Ascending aorta (tissue), 2 donors: ENCODE results near the gene DIPK1B. TPM values are rescaled to one million over a fixed set of nuclear protein-coding genes. Genes with fewer than 3 reads are reported as not detected.

Source experiments
- DNase-seq, 2 donors: peaks; one replicate each; pipeline ENCODE4 v3.0.0-alpha.2; 2019; ENCODE audit warnings: low spot score in 2 of 2
- H3K27ac ChIP-seq, 2 donors: fragments of 200-600 bp; sonication (generic); one replicate each; pipeline ENCODE4 v1.5.1; 2016 to 2017; ENCODE audit warnings: mild to moderate bottlenecking in 1 of 2
- H3K27me3 ChIP-seq: fragments of 200-600 bp; sonication (generic); one replicate; pipeline ENCODE4 v1.5.1; 2017
- H3K36me3 ChIP-seq, 2 donors: fragments of 200-600 bp; sonication (generic); one replicate each; pipeline ENCODE4 v1.5.1; 2016
- H3K4me1 ChIP-seq, 2 donors: fragments of 200-600 bp; sonication (generic); one replicate each; pipeline ENCODE4 v1.5.1; 2016 to 2017; ENCODE audit warnings: mild to moderate bottlenecking in 1 of 2
- H3K4me3 ChIP-seq, 2 donors: fragments of 200-600 bp; sonication (generic); one replicate each; pipeline ENCODE4 v1.5.1; 2016 to 2017; ENCODE audit warnings: mild to moderate bottlenecking in 1 of 2
- H3K9me3 ChIP-seq, 2 donors: fragments of 200-600 bp; sonication (generic); one replicate each; pipeline ENCODE4 v1.5.1; 2016
- CTCF ChIP-seq, 3 experiments: fragments of 200-600 bp in 2 of 3; fragments of 450-650 bp in 1 of 3; sonication (generic) in 2 of 3; IDR thresholded peaks; one replicate each; pipeline ENCODE4 v1.5.1; 2016 to 2019; ENCODE audit warnings: antibody characterized with exemption in 3 of 3, mild to moderate bottlenecking in 1 of 3, moderate library complexity in 1 of 3
- intact Hi-C: fragments of 100-400 bp; cut with DNase I; formaldehyde crosslinking; loops from one replicate; pipeline ENCODE4 v1.15.1; 2023
- total RNA-seq: library from RNA; depleted of rRNA; stranded (reverse); fragments of >200 nt; gene quantifications from one replicate; pipeline ENCODE4 v1.1.0, GENCODE V29; 2016

DIPK1B gene
- total RNA-seq, 1 donor from 2014 or later: 86.2 TPM

GRCh38 chr9:136672431-136673087, 39.8 kb upstream of the DIPK1B start:
- Histone ChIP-seq H3K4me1 (no peaks in the 10 kb centered on the region), H3K27ac (no peak overlapping the region), H3K4me3 (no peak overlapping the region), H3K9me3 (no peaks in the 10 kb centered on the region), H3K27me3 (peaks cover 6% of the 10 kb centered on the region), H3K36me3 (peaks cover 17 to 23% of the 10 kb centered on the region in 2 donors)
- no peak for TF ChIP-seq CTCF (IDR thresholded peaks at IDR 0.05)
- intact Hi-C loops: no loop called here
- DNase-seq: no peak

DNA sequence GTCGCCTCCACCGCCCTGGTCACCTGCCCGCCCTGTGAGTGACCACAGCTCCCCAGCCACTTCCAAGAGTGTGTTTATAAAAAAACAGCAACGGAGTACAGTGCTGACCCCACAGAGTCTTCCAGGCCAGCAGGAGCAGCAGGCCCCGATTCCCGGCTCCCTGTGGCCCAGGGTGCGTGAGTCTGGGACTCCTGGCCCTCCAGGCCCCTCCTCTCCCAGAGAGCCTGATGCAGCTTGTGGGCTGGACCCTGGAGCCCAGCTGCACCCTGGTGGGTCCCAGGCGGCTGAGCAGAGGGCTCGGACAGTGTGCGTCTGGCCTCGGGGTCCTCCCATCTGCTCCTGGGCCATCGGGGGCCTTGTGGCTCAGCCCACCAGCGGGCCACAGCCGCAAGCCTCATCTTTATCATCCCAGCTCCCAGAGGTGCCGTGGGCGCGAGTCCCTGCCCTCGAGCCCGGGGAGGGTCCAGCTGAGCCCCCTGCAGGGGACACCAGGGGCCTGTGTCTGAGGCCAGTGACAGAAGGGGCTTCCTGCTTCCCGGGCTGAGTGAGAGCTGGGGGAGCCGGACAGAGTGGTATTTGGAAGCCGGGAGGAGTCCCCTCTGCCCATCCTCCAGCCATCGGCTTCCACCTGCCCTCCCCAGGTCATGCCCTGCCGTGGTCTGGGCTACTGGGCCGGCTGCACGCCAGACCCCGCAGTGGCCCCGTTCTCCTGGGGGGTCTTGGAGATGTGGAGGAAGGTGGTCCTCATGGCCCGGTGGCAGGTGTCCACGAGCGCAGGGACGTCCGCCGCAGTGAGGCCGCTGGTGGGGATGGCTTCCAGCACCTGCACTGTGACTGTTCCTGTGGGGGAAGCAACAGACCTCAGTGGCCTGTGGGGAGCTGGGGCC, 39.0 kb upstream of the DIPK1B start:
- TF ChIP-seq CTCF (IDR thresholded peaks at IDR 0.05): no peak
- H3K27ac ChIP-seq: no peak overlapping the region
- intact Hi-C loops: no loop called here
- H3K9me3 ChIP-seq: no peaks in the 10 kb centered on the region
- no peak for DNase-seq
- H3K4me3 ChIP-seq: no peak overlapping the region
- no peaks in the 10 kb centered on the region for H3K4me1 ChIP-seq
- peaks cover 17 to 25% of the 10 kb centered on the region in 2 donors for H3K36me3 ChIP-seq
- H3K27me3 ChIP-seq: peaks cover 6% of the 10 kb centered on the region

GRCh38 chr9:136673975-136674785, 38.2 kb upstream of the DIPK1B start:
- intact Hi-C loops: no loop called here
- no peak overlapping the region for H3K4me3 ChIP-seq
- H3K9me3 ChIP-seq: no peaks in the 10 kb centered on the region
- DNase-seq: no peak
- H3K4me1 ChIP-seq: no peaks in the 10 kb centered on the region
- no peak for TF ChIP-seq CTCF (IDR thresholded peaks at IDR 0.05)
- H3K36me3 ChIP-seq: peaks cover 17 to 25% of the 10 kb centered on the region in 2 donors
- H3K27ac ChIP-seq: no peak overlapping the region
- peaks cover 6% of the 10 kb centered on the region for H3K27me3 ChIP-seq

DNA sequence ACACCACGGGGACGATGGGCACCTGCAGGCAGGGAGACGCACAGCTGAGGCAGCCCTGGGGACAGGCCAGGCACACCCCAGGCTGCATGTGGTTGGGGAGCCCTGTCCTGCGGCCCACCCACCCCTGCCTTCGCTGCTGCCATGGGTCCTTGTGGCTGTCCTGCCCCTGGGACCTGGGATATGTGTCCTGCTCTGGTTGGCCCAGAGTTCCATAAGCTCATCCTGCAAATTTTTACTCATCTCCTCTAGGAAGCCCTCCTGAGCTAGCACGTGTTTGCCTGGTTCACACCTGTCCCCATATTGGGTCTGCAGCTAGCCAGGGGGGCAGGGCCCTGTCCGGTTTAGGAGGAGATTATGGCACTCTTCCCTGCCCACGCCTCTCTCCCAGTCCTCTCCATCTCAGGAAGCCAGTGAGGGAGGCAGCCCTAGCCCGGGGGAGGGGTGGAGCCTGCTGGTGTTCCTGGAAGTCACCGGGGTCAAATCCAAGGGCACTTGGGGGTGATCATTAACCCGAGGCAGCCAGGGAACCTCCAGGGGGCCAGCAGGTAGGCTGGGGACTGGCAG, 37.5 kb upstream of the DIPK1B start:
- intact Hi-C loops: no loop called here
- DNase-seq: no peak
- Histone ChIP-seq H3K27ac (no peak overlapping the region), H3K36me3 (peaks cover 17 to 25% of the 10 kb centered on the region in 2 donors), H3K9me3 (no peaks in the 10 kb centered on the region), H3K4me1 (no peaks in the 10 kb centered on the region), H3K4me3 (no peak overlapping the region), H3K27me3 (peaks cover 6% of the 10 kb centered on the region)
- no peak for TF ChIP-seq CTCF (IDR thresholded peaks at IDR 0.05)
